ENCODE data around the gene CFAP210. TPM values are rescaled to one million over a fixed set of nuclear protein-coding genes. Genes with fewer than 3 reads are reported as not detected.

The CFAP210 gene
- total RNA-seq, 1 donor from 2014 or later = 0.32 TPM

- peaks cover 2% of the 10 kb centered on the region for H3K4me1 Mint-ChIP-seq (ENCODE audit: low read depth, unreplicated experiment)
Measured at GRCh38 chr2:169661265-169661664, 32.9 kb downstream of the CFAP210 start.

DNA sequence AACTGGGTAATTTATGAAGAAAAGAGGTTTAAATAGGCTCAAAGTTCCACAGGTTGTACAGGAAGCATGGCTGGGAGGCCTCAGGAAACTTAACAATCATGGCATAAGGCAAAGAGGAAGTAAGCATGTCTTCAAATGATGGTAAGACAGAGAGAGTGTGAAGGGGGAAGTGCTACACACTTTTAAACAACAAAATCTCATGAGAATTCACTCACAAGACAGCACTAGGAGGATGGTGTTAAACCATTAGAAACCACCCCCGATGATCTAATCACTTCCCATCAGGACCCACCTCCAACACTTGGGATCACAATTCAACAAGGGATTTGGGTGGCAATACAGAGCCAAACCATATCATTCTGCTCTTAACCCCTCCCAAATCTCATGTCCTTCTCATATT lies 34.9 kb downstream of the CFAP210 start:
- peaks cover 2% of the 10 kb centered on the region for H3K9me3 Mint-ChIP-seq (ENCODE audit: unreplicated experiment)
- H3K27ac Mint-ChIP-seq (ENCODE audit: unreplicated experiment) = no peak overlapping the region
- no peak for DNase-seq
- peaks cover 2% of the 10 kb centered on the region for H3K4me1 Mint-ChIP-seq (ENCODE audit: low read depth, unreplicated experiment)
- H3K27me3 Mint-ChIP-seq (ENCODE audit: unreplicated experiment) = no peaks in the 10 kb centered on the region
- TF ChIP-seq, protein P1, sequence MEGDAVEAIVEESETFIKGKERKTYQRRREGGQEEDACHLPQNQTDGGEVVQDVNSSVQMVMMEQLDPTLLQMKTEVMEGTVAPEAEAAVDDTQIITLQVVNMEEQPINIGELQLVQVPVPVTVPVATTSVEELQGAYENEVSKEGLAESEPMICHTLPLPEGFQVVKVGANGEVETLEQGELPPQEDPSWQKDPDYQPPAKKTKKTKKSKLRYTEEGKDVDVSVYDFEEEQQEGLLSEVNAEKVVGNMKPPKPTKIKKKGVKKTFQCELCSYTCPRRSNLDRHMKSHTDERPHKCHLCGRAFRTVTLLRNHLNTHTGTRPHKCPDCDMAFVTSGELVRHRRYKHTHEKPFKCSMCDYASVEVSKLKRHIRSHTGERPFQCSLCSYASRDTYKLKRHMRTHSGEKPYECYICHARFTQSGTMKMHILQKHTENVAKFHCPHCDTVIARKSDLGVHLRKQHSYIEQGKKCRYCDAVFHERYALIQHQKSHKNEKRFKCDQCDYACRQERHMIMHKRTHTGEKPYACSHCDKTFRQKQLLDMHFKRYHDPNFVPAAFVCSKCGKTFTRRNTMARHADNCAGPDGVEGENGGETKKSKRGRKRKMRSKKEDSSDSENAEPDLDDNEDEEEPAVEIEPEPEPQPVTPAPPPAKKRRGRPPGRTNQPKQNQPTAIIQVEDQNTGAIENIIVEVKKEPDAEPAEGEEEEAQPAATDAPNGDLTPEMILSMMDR (IDR thresholded peaks at IDR 0.05; ENCODE audit: partially characterized antibody, unreplicated experiment) = no peak
- no peak overlapping the region for H3K4me3 Mint-ChIP-seq (ENCODE audit: unreplicated experiment)
- H3K36me3 Mint-ChIP-seq (ENCODE audit: unreplicated experiment) = no peaks in the 10 kb centered on the region

More at GRCh38 chr2:169661265-169661664, 32.9 kb downstream of the CFAP210 start:
- peaks cover 2% of the 10 kb centered on the region for H3K27me3 Mint-ChIP-seq (ENCODE audit: unreplicated experiment)
- peaks cover 4% of the 10 kb centered on the region for H3K9me3 Mint-ChIP-seq (ENCODE audit: unreplicated experiment)
- TF ChIP-seq, protein P1 (IDR thresholded peaks at IDR 0.05; ENCODE audit: partially characterized antibody, unreplicated experiment) = no peak
- H3K27ac Mint-ChIP-seq (ENCODE audit: unreplicated experiment) = no peak overlapping the region
- H3K4me3 Mint-ChIP-seq (ENCODE audit: unreplicated experiment) = no peak overlapping the region
- peak; percentile 34 for DNase-seq
- H3K36me3 Mint-ChIP-seq (ENCODE audit: unreplicated experiment) = no peaks in the 10 kb centered on the region

GRCh38 chr2:169658877-169659276 lies 35.3 kb downstream of the CFAP210 start:
- TF ChIP-seq, protein P1 (IDR thresholded peaks at IDR 0.05; ENCODE audit: partially characterized antibody, unreplicated experiment) = no peak

GRCh38 chr2:169656164-169656563 lies 38.0 kb downstream of the CFAP210 start:
- Mint-ChIP-seq H3K4me1 (ENCODE audit: low read depth, unreplicated experiment) (no peaks in the 10 kb centered on the region), H3K27ac (ENCODE audit: unreplicated experiment) (no peak overlapping the region), H3K36me3 (ENCODE audit: unreplicated experiment) (no peaks in the 10 kb centered on the region), H3K4me3 (ENCODE audit: unreplicated experiment) (no peak overlapping the region), H3K27me3 (ENCODE audit: unreplicated experiment) (no peaks in the 10 kb centered on the region), H3K9me3 (ENCODE audit: unreplicated experiment) (peaks cover 2% of the 10 kb centered on the region)
- DNase-seq = no peak
- TF ChIP-seq, protein P1 (IDR thresholded peaks at IDR 0.05; ENCODE audit: partially characterized antibody, unreplicated experiment) = no peak

More at GRCh38 chr2:169658877-169659276, 35.3 kb downstream of the CFAP210 start:
- peaks cover 2% of the 10 kb centered on the region for H3K4me1 Mint-ChIP-seq (ENCODE audit: low read depth, unreplicated experiment)
- no peak overlapping the region for H3K4me3 Mint-ChIP-seq (ENCODE audit: unreplicated experiment)
- no peaks in the 10 kb centered on the region for H3K27me3 Mint-ChIP-seq (ENCODE audit: unreplicated experiment)
- H3K9me3 Mint-ChIP-seq (ENCODE audit: unreplicated experiment) = peaks cover 2% of the 10 kb centered on the region
- no peak overlapping the region for H3K27ac Mint-ChIP-seq (ENCODE audit: unreplicated experiment)
- no peaks in the 10 kb centered on the region for H3K36me3 Mint-ChIP-seq (ENCODE audit: unreplicated experiment)
- DNase-seq = no peak

GRCh38 chr2:169653636-169654035 lies 40.6 kb downstream of the CFAP210 start:
- Mint-ChIP-seq H3K27ac (ENCODE audit: unreplicated experiment) (no peak overlapping the region), H3K9me3 (ENCODE audit: unreplicated experiment) (peaks cover 4% of the 10 kb centered on the region), H3K27me3 (ENCODE audit: unreplicated experiment) (no peaks in the 10 kb centered on the region), H3K4me1 (ENCODE audit: low read depth, unreplicated experiment) (no peaks in the 10 kb centered on the region), H3K4me3 (ENCODE audit: unreplicated experiment) (no peak overlapping the region), H3K36me3 (ENCODE audit: unreplicated experiment) (no peaks in the 10 kb centered on the region)
- DNase-seq = no peak
- TF ChIP-seq, protein P1 (IDR thresholded peaks at IDR 0.05; ENCODE audit: partially characterized antibody, unreplicated experiment) = no peak
